HG03469 (cell line): ENCODE results near the gene ZNF385A.
A peak's percentile ranks its signal among the peaks of the same experiment; 100 is the strongest.
"Not testable (repeated sequence)": the region's sequence is repeated elsewhere in the genome, so short reads cannot be mapped to it uniquely, and the experiment has no call there.

Source experiments
- ATAC-seq: cut with Tn5 transposase; IDR thresholded peaks from one replicate; pipeline ENCODE4 v1.9.1; 2021; ENCODE audit warnings: mild to moderate bottlenecking, moderate library complexity, moderate number of reproducible peaks; ENCODE audit not compliant: unreplicated experiment

ZNF385A gene

GRCh38 chr12:54333420-54334034 is 51.0 kb downstream of the ZNF385A start:
- ATAC-seq, result no peak

- ATAC-seq, result no peak
These were observed 53.1 kb downstream of the ZNF385A start for GRCh38 chr12:54331461-54331860.

- no peak for ATAC-seq
These were observed 54.1 kb downstream of the ZNF385A start for GRCh38 chr12:54330442-54330841.

GRCh38 chr12:54329759-54330158 is 54.8 kb downstream of the ZNF385A start:
- no peak for ATAC-seq

- no peak for ATAC-seq
These were observed 55.8 kb downstream of the ZNF385A start for GRCh38 chr12:54328595-54329337.

- not testable (repeated sequence) for ATAC-seq
These were observed 59.0 kb downstream of the ZNF385A start for GRCh38 chr12:54325442-54326109.

- peak; percentile 99 for ATAC-seq
These were observed 59.7 kb downstream of the ZNF385A start, which contains the start of gene COPZ1 for GRCh38 chr12:54324617-54325441. Gene COPZ1 (plus strand): TSS chr12:54325131. CDS start chr12:54325164, 33 bp downstream.

GRCh38 chr12:54321363-54321762 is 63.2 kb downstream of the ZNF385A start:
- no peak for ATAC-seq
